GM21526 (cell line): Measurements from ENCODE around the gene CAMK1D.

ENCODE experiments used
- ATAC-seq: cut with Tn5 transposase; IDR thresholded peaks from one replicate; pipeline ENCODE4 v1.9.1; 2021; ENCODE audit warnings: moderate library complexity; ENCODE audit not compliant: unreplicated experiment, low FRiP score

The CAMK1D gene

GRCh38 chr10:12826800-12827372 lies 477.5 kb downstream of the CAMK1D start:
- no peak for ATAC-seq

- no peak for ATAC-seq
These were observed 479.4 kb downstream of the CAMK1D start for GRCh38 chr10:12828736-12829135.

GRCh38 chr10:12829831-12830390 lies 480.6 kb downstream of the CAMK1D start:
- no peak for ATAC-seq

- ATAC-seq, result no peak
These were observed 482.7 kb downstream of the CAMK1D start for GRCh38 chr10:12832096-12832495.

- ATAC-seq, result no peak
These were observed 484.1 kb downstream of the CAMK1D start for GRCh38 chr10:12833451-12833850.

GRCh38 chr10:12834116-12834665 lies 484.8 kb downstream of the CAMK1D start:
- no peak for ATAC-seq

- no peak for ATAC-seq
These were observed 485.4 kb downstream of the CAMK1D start for GRCh38 chr10:12834721-12835120.

GRCh38 chr10:12835709-12836108 lies 486.4 kb downstream of the CAMK1D start:
- ATAC-seq, result no peak

GRCh38 chr10:12838366-12838765 lies 489.0 kb downstream of the CAMK1D start:
- ATAC-seq, result no peak

GRCh38 chr10:12838995-12839927 lies 489.9 kb downstream of the CAMK1D start:
- no peak for ATAC-seq

- ATAC-seq, result no peak
These were observed 490.7 kb downstream of the CAMK1D start for GRCh38 chr10:12839941-12840611.

GRCh38 chr10:12841426-12841825 lies 492.1 kb downstream of the CAMK1D start:
- no peak for ATAC-seq

- no peak for ATAC-seq
These were observed 492.5 kb downstream of the CAMK1D start for GRCh38 chr10:12841826-12842225.

GRCh38 chr10:12842310-12842709 lies 493.0 kb downstream of the CAMK1D start:
- no peak for ATAC-seq

- ATAC-seq, result no peak
These were observed 494.1 kb downstream of the CAMK1D start for GRCh38 chr10:12843296-12843945.

- no peak for ATAC-seq
These were observed 495.6 kb downstream of the CAMK1D start for GRCh38 chr10:12844811-12845483.

GRCh38 chr10:12846718-12847117 lies 497.4 kb downstream of the CAMK1D start:
- ATAC-seq, result no peak

- ATAC-seq, result no peak
These were observed 498.1 kb downstream of the CAMK1D start for GRCh38 chr10:12847361-12847975.

GRCh38 chr10:12848439-12849173 lies 499.3 kb downstream of the CAMK1D start:
- no peak for ATAC-seq
